Neuronal stem cell (in vitro differentiated cells): ENCODE data around the gene DOCK11.

ENCODE experiments used
- DNase-seq: peaks from one replicate; pipeline ENCODE4 v3.0.0-alpha.2; 2013; ENCODE audit warnings: low spot score
- H2AFZ ChIP-seq: one replicate; pipeline ENCODE4 v1.6.1; 2013; ENCODE audit warnings: mild to moderate bottlenecking, low read length, inconsistent platforms
- H2AK5ac ChIP-seq: 2 replicates; pipeline ENCODE4 v1.6.1; 2013; ENCODE audit warnings: low read depth, mild to moderate bottlenecking, inconsistent platforms, low read length, moderate library complexity, mixed read lengths
- H2BK120ac ChIP-seq: 2 replicates; pipeline ENCODE4 v1.6.1; 2013; ENCODE audit warnings: low read depth, mild to moderate bottlenecking, inconsistent platforms, low read length, moderate library complexity, mixed read lengths
- H2BK12ac ChIP-seq: one replicate; pipeline ENCODE4 v1.6.1; 2013; ENCODE audit warnings: low read length, inconsistent platforms
- H2BK15ac ChIP-seq: 2 replicates; pipeline ENCODE4 v1.6.1; 2013; ENCODE audit warnings: mild to moderate bottlenecking, low read length, inconsistent platforms, mixed read lengths
- H2BK5ac ChIP-seq: one replicate; pipeline ENCODE4 v1.6.1; 2013; ENCODE audit warnings: inconsistent platforms, mild to moderate bottlenecking, low read length, moderate library complexity
- H3K14ac ChIP-seq: one replicate; pipeline ENCODE4 v1.6.1; 2013; ENCODE audit warnings: low read length, inconsistent platforms
- H3K18ac ChIP-seq: 2 replicates; pipeline ENCODE4 v1.6.1; 2013; ENCODE audit warnings: low read length, inconsistent platforms
- H3K23ac ChIP-seq: 2 replicates; pipeline ENCODE4 v1.6.1; 2013; ENCODE audit warnings: low read depth, mild to moderate bottlenecking, mixed read lengths, low read length, inconsistent platforms; ENCODE audit not compliant: poor library complexity
- H3K27ac ChIP-seq: replicated peaks from 3 replicates; pipeline ENCODE4 v1.5.1; 2013; ENCODE audit warnings: low read length, inconsistent platforms
- H3K27me3 ChIP-seq, 3 experiments: 2 replicates each; pipeline ENCODE4 v1.6.1; 2013; ENCODE audit warnings: low read length in 3 of 3, mild to moderate bottlenecking in 2 of 3, inconsistent platforms in 1 of 3, low read depth in 1 of 3, mixed read lengths in 1 of 3, moderate library complexity in 1 of 3; ENCODE audit not compliant: control insufficient read depth in 3 of 3, insufficient read depth in 3 of 3
- H3K36me3 ChIP-seq, 2 donors: replicated peaks in 1 of 2; 2 replicates each; pipeline ENCODE4 v1.6.1; 2013; ENCODE audit warnings: low read length in 2 of 2; ENCODE audit not compliant: control insufficient read depth in 2 of 2, insufficient read depth in 2 of 2
- H3K4ac ChIP-seq: 2 replicates; pipeline ENCODE4 v1.6.1; 2013; ENCODE audit warnings: inconsistent platforms, mild to moderate bottlenecking, low read length, moderate library complexity
- H3K4me1 ChIP-seq, 2 donors: 1 replicate in 1 of 2; 2 replicates in 1 of 2; pipeline ENCODE4 v1.6.1; 2013; ENCODE audit warnings: low read length in 2 of 2, low read depth in 1 of 2; ENCODE audit not compliant: control insufficient read depth in 2 of 2, insufficient read depth in 1 of 2
- H3K4me2 ChIP-seq: one replicate; pipeline ENCODE4 v1.6.1; 2013; ENCODE audit warnings: mild to moderate bottlenecking, low read length, inconsistent platforms; ENCODE audit not compliant: insufficient read depth, poor library complexity, severe bottlenecking
- H3K4me3 ChIP-seq, 2 donors: 2 replicates each; pipeline ENCODE4 v1.5.1; 2013; ENCODE audit warnings: low read length in 2 of 2, mild to moderate bottlenecking in 2 of 2, inconsistent platforms in 1 of 2, moderate library complexity in 1 of 2
- H3K79me1 ChIP-seq: one replicate; pipeline ENCODE4 v1.6.1; 2013; ENCODE audit warnings: low read depth, mild to moderate bottlenecking, inconsistent platforms, low read length, moderate library complexity
- H3K9ac ChIP-seq: one replicate; pipeline ENCODE4 v1.6.1; 2013; ENCODE audit warnings: mild to moderate bottlenecking, low read depth, low read length, inconsistent platforms; ENCODE audit not compliant: poor library complexity
- H3K9me3 ChIP-seq, 2 donors: replicated peaks in 1 of 2; 2 replicates each; pipeline versions ENCODE3 to v1.6.1; 2013; ENCODE audit warnings: low read length in 2 of 2, mild to moderate bottlenecking in 2 of 2, inconsistent platforms in 1 of 2, low read depth in 1 of 2, mixed read lengths in 1 of 2, moderate library complexity in 1 of 2; ENCODE audit not compliant: control insufficient read depth in 2 of 2, insufficient read depth in 1 of 2
- H4K8ac ChIP-seq: one replicate; pipeline ENCODE4 v1.6.1; 2013; ENCODE audit warnings: low read depth, mild to moderate bottlenecking, inconsistent platforms, low read length, moderate library complexity
- H4K91ac ChIP-seq: one replicate; pipeline ENCODE4 v1.6.1; 2013; ENCODE audit warnings: low read length, low read depth, mild to moderate bottlenecking, inconsistent platforms; ENCODE audit not compliant: poor library complexity
- WGBS, 2 donors: extraction: QIAGEN DNeasy Blood & Tissue Kit; methylation state at CpG; one replicate each; pipeline ENCODE4 v1.1.7; 2013; ENCODE audit warnings: missing lambda C conversion rate in 2 of 2, mixed read lengths in 1 of 2; ENCODE audit not compliant: insufficient read length in 2 of 2, insufficient replicate concordance in 1 of 2; ENCODE audit errors: extremely low coverage in 2 of 2; 5-methylcytosine and 5-hydroxymethylcytosine counted together

Gene DOCK11

DNA sequence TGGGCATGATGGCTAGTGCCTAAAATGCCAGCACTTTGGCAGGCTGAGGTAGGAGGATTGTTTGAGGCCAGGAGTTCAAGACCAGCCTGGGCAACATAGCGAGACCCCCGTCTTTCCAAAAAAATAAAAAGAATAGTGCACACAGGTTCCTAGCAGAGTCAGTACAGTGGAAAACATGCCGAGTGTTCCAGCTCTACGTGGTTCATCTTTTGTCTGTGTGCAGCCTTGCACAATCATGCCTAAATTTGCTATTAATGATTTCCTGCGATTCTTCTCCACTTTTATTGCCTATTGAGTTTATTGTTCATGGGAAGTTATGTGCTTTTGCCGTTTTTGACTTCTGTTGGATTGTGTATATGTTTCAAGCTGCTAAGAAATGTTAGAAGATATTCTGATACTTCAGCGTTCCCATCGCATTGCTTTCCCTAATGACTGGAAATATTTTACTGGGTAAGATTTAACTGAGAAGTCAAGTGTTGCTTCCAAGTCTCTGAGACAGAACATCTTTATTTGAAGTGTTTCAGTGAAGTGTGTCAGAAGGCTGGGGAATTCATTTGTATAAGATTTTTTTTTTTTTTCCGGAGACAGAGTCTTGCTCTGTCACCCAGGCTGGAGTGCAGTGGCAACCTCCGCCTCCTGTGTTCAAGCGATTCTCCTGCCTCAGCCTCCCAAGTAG is 11.3 kb downstream of the DOCK11 start:
- Histone ChIP-seq H3K4me1 (no peaks in the 10 kb centered on the region), H2AFZ (no peak overlapping the region), H2BK120ac (no peak overlapping the region), H2BK12ac (no peak overlapping the region), H3K9me3 (peaks cover 0 to 8% of the 10 kb centered on the region in 2 donors), H3K9ac (no peak overlapping the region), H2AK5ac (no peak overlapping the region), H3K14ac (no peak overlapping the region), H3K18ac (no peak overlapping the region), H3K4ac (no peak overlapping the region), H4K8ac (no peak overlapping the region), H3K4me3 (no peak overlapping the region), H4K91ac (no peak overlapping the region), H3K36me3 (no peaks in the 10 kb centered on the region), H3K79me1 (no peaks in the 10 kb centered on the region), H3K4me2 (no peak overlapping the region), H2BK5ac (no peak overlapping the region), H3K27me3 (no peaks in the 10 kb centered on the region), H3K23ac (no peak overlapping the region), H2BK15ac (no peak overlapping the region), H3K27ac (no peak overlapping the region)
- no peak for DNase-seq
- no CpG with 5 or more reads among the region's 11 CpGs for WGBS, 2 donors

DNA sequence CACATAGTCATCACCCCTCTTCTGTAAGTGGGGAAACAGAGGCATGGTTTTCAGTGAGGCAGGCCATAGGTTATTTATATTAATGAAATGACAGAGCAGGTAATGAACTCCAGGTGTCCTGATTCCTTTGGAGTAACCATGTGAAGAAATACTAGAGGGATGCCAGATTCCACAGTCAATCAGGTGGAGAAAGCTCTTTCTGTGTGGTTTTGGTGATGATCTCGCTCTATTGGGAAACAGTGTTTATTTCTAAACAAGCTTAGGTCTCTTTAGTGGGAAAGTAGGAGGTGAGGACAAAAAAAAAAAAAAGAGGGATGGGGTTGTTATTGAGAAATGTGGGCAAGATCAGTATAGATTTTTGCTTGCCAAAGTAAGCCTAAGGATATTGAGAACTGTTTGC is 12.2 kb downstream of the DOCK11 start:
- Histone ChIP-seq H2BK12ac (no peak overlapping the region), H3K27me3 (no peaks in the 10 kb centered on the region), H2AFZ (no peak overlapping the region), H2BK5ac (no peak overlapping the region), H4K8ac (no peak overlapping the region), H3K27ac (no peak overlapping the region), H3K36me3 (no peaks in the 10 kb centered on the region), H2AK5ac (no peak overlapping the region), H2BK15ac (no peak overlapping the region), H3K18ac (no peak overlapping the region), H3K9me3 (peaks cover 0 to under 1% of the 10 kb centered on the region in 2 donors), H3K9ac (no peak overlapping the region), H2BK120ac (no peak overlapping the region), H3K4ac (no peak overlapping the region), H3K23ac (no peak overlapping the region), H3K14ac (no peak overlapping the region), H3K4me2 (no peak overlapping the region), H3K4me3 (no peak overlapping the region), H3K4me1 (no peaks in the 10 kb centered on the region), H3K79me1 (no peaks in the 10 kb centered on the region), H4K91ac (no peak overlapping the region)
- no peak for DNase-seq
- no CpG with 5 or more reads among the region's 1 CpG for WGBS, 2 donors

DNA sequence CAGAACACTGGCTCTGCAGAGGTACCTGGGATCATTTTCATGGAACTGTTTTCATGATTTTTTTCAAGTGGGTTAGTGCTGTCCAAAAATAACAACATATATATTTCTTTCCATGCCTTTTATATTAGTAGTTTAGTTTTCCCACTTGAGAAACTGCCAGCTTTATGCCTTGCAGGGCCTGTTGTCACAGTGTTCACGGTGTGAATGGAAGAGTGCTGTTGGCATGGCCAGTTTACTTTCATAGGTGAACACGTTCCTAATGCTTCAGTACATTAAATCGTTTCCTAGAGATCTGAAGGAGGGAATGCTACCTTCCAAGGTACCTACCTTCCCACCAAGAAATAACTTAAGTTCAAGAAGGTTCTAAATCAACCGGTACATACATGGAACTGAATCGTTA is 12.6 kb downstream of the DOCK11 start:
- no CpG with 5 or more reads among the region's 5 CpGs for WGBS, 2 donors
- H3K36me3 ChIP-seq = no peaks in the 10 kb centered on the region
- H3K4me3 ChIP-seq = no peak overlapping the region

DNA sequence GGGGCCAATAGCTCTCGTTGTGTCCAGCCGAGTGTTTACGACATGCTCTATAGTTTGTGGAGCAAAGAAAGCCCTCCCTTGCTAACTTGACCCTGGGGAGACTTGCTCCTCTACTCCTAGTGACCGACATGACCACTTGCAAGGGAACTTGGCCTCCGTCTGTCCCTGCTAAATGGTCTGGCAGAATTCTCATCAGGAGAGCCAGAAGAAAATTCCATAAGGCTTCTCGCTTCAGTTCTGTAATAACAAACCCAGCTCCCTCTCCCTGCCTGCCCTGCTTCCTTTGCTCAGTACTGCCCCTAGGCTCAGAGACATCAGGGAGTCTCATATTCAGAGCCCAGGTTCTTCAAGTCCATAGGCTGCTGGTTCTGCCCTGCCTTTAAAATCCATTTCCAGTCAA is 13.0 kb downstream of the DOCK11 start:
- Histone ChIP-seq H3K79me1 (no peaks in the 10 kb centered on the region), H3K4me2 (no peak overlapping the region), H3K4me3 (no peak overlapping the region), H2BK15ac (no peak overlapping the region), H2AK5ac (no peak overlapping the region), H3K9ac (no peak overlapping the region), H4K8ac (no peak overlapping the region), H3K36me3 (no peaks in the 10 kb centered on the region), H3K9me3 (no peaks in the 10 kb centered on the region), H2BK5ac (no peak overlapping the region), H2BK120ac (no peak overlapping the region), H2BK12ac (no peak overlapping the region), H3K27ac (no peak overlapping the region), H3K27me3 (no peaks in the 10 kb centered on the region), H4K91ac (no peak overlapping the region), H2AFZ (no peak overlapping the region), H3K4ac (no peak overlapping the region), H3K18ac (no peak overlapping the region), H3K4me1 (no peaks in the 10 kb centered on the region), H3K23ac (no peak overlapping the region), H3K14ac (no peak overlapping the region)
- no peak for DNase-seq
- WGBS, 2 donors = no CpG with 5 or more reads among the region's 6 CpGs

More for the DNA sequence above, 12.6 kb downstream of the DOCK11 start:
- Histone ChIP-seq H3K18ac (no peak overlapping the region), H3K9ac (no peak overlapping the region), H2AK5ac (no peak overlapping the region), H3K14ac (no peak overlapping the region), H3K27me3 (no peaks in the 10 kb centered on the region), H3K23ac (no peak overlapping the region), H2BK5ac (no peak overlapping the region), H3K9me3 (no peaks in the 10 kb centered on the region), H4K8ac (no peak overlapping the region), H3K4me2 (no peak overlapping the region), H3K27ac (no peak overlapping the region), H3K4me1 (no peaks in the 10 kb centered on the region), H2BK15ac (no peak overlapping the region), H2BK120ac (no peak overlapping the region), H4K91ac (no peak overlapping the region), H3K4ac (no peak overlapping the region), H2AFZ (no peak overlapping the region), H2BK12ac (no peak overlapping the region), H3K79me1 (no peaks in the 10 kb centered on the region)
- DNase-seq = no peak
